Measurements from ENCODE around the gene IL20. TPM values are rescaled to one million over a fixed set of nuclear protein-coding genes. Genes with fewer than 3 reads are reported as not detected.
A peak's percentile ranks its signal among the peaks of the same experiment; 100 is the strongest.

The IL20 gene
- polyA plus RNA-seq, 2 of the 4 experiments (the other 2 are of a cell fraction), result 0.05 TPM; not detected in 1

DNA sequence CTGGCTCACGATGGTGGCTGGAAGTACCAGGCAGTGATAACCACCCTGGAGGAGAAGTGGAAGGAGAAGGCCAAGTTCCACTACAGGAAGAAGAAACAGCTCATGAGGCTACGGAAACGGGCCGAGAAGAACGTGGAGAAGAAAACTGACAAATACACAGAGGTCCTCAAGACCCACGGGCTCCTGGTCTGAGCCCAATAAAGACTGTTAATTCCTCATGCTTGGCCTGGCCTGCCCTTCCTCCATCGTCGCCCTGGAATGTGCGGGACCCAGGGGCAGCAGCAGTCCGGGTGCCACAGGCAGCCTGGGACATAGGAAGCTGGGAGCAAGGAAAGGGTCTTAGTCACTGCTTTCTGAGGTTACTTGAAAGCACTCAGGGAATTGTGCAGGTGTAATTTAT lies 42.6 kb downstream of the IL20 start:
- ChIA-PET CTCF (interaction anchor here (0.8 to 5.1 kb wide), 22 partner anchors 9 to 592 kb away, joined by 3 to 50 read pairs (median 6); partner anchors contain the start of genes DYRK3 and IL24), POLR2A (interaction anchor here (2.2 kb wide), 1 partner anchor 273 kb away, joined by 11 read pairs; the partner anchor contains the start of gene DYRK3)
- H3K9me3 ChIP-seq, result no peaks in the 10 kb centered on the region
- no peak overlapping the region for H3K4me3 ChIP-seq
- DNase-seq (ENCODE audit: low read depth in 1 of 2, low spot score in 1 of 2), result no peak
- no peak overlapping the region for H3K27ac ChIP-seq
- peaks cover 23% of the 10 kb centered on the region for H3K4me1 ChIP-seq
- no peak overlapping the region for H3K4me2 ChIP-seq
- FAIRE-seq, result no peak
- no peak for ATAC-seq
- TF ChIP-seq TP53 (CRISPR knock-in tag; IDR thresholded peaks at IDR 0.05), result no peak
- no peak for TF ChIP-seq TFCP2L1 (CRISPR knock-in tag; IDR thresholded peaks at IDR 0.05)
- TF ChIP-seq, protein P1, sequence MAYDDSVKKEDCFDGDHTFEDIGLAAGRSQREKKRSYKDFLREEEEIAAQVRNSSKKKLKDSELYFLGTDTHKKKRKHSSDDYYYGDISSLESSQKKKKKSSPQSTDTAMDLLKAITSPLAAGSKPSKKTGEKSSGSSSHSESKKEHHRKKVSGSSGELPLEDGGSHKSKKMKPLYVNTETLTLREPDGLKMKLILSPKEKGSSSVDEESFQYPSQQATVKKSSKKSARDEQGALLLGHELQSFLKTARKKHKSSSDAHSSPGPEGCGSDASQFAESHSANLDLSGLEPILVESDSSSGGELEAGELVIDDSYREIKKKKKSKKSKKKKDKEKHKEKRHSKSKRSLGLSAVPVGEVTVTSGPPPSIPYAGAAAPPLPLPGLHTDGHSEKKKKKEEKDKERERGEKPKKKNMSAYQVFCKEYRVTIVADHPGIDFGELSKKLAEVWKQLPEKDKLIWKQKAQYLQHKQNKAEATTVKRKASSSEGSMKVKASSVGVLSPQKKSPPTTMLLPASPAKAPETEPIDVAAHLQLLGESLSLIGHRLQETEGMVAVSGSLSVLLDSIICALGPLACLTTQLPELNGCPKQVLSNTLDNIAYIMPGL (CRISPR knock-in tag; IDR thresholded peaks at IDR 0.05; ENCODE audit: borderline replicate concordance), result no peak
- TF ChIP-seq HDAC2 (IDR thresholded peaks at IDR 0.05), result no peak
- no peak for TF ChIP-seq SMC3 (IDR thresholded peaks at IDR 0.05)
- TF ChIP-seq, protein P2, sequence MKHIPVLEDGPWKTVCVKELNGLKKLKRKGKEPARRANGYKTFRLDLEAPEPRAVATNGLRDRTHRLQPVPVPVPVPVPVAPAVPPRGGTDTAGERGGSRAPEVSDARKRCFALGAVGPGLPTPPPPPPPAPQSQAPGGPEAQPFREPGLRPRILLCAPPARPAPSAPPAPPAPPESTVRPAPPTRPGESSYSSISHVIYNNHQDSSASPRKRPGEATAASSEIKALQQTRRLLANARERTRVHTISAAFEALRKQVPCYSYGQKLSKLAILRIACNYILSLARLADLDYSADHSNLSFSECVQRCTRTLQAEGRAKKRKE (CRISPR knock-in tag; IDR thresholded peaks at IDR 0.05; ENCODE audit: low read depth), result no peak
- no peak for TF ChIP-seq RARB (CRISPR knock-in tag; IDR thresholded peaks at IDR 0.05)
- no peak for TF ChIP-seq RCOR1 (IDR thresholded peaks at IDR 0.05; ENCODE audit: low read depth, low read length)
- no peak for TF ChIP-seq GATA3 (IDR thresholded peaks at IDR 0.05; ENCODE audit: borderline replicate concordance)
- no peak for TF ChIP-seq PHF8 (IDR thresholded peaks at IDR 0.05; ENCODE audit: borderline replicate concordance, low read depth)
- no peak for TF ChIP-seq ZFP36 (IDR thresholded peaks at IDR 0.05; ENCODE audit: borderline replicate concordance, partially characterized antibody)
- no peak for TF ChIP-seq EHF (CRISPR knock-in tag; IDR thresholded peaks at IDR 0.05)
- TF ChIP-seq ZC3H11A (IDR thresholded peaks at IDR 0.05), result no peak
- WGBS (ENCODE audit: missing lambda C conversion rate), result 91% methylated on average over 10 of the region's 10 CpGs

DNA sequence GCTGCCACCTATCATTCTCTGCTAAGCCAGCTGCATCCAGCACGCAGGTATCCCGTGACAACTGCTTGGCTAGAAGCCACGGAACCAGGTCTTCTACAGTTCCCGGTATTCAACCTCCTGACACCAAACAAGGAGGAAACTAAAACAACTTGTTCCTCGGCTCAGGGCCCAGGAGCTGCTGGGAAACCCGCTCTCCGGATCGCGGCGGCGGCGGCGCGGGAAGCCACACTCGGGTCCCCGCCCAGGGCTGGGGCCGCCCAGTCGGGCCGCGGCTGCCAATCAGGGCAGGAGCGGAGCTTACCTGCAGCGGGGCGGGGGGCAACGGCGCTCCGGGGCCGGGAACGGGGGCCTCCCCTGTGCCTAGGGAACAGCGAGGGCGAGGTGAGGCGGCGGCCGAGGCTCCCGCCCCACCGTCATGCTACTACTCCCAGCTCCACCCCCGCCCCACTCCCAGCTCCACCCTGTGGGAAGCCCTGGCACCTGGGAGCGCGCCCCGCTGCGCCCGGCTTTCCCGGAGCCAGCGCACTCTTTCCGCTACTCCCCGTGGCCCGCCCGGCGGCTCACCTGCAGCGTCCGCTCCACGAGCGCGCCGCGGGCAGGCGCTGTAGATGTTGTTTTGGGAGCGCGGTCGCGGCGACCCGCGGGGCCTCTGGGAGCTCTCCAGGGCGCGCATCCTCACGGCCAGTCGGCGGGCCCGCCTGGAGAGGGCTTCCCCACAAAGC lies 43.9 kb downstream of the IL20 start:
- Histone ChIP-seq H3K4me3 (peak overlapping the region; percentile 63), H3K9me3 (no peaks in the 10 kb centered on the region), H3K27ac (peak overlapping the region; percentile 72 to 84), H3K4me2 (peak overlapping the region; percentile 91), H3K4me1 (peaks cover 23% of the 10 kb centered on the region)
- peak; percentile 68 to 83 for ATAC-seq
- TF ChIP-seq SREBF2 (IDR thresholded peaks at IDR 0.05) (no peak), JUN (IDR thresholded peaks at IDR 0.05) (0 out of 5 replicates have a peak, but pooled peaks of 1 of the 2 experiments have one; percentile 18), SMC3 (IDR thresholded peaks at IDR 0.05) (peak; percentile 43; the same call in 2 of the 3 replicates), CBX8 (IDR thresholded peaks at IDR 0.05) (no peak), HDAC2 (IDR thresholded peaks at IDR 0.05) (0 out of 2 replicates have a peak, but pooled peaks have one; percentile 25)
- TF ChIP-seq, protein P3, sequence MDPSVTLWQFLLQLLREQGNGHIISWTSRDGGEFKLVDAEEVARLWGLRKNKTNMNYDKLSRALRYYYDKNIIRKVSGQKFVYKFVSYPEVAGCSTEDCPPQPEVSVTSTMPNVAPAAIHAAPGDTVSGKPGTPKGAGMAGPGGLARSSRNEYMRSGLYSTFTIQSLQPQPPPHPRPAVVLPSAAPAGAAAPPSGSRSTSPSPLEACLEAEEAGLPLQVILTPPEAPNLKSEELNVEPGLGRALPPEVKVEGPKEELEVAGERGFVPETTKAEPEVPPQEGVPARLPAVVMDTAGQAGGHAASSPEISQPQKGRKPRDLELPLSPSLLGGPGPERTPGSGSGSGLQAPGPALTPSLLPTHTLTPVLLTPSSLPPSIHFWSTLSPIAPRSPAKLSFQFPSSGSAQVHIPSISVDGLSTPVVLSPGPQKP (IDR thresholded peaks at IDR 0.05; ENCODE audit: low read depth, low read length), result no peak
- no peak for FAIRE-seq
- POLR2A ChIA-PET, result interaction anchor here (0.7 to 2.2 kb wide), 3 partner anchors 18 to 274 kb away, joined by 4 to 11 read pairs (median 6); partner anchors contain the start of gene DYRK3
- CTCF ChIA-PET, result interaction anchor here (0.7 to 5.1 kb wide), 41 partner anchors 10 to 430 kb away, joined by 3 to 50 read pairs (median 4); partner anchors contain the start of genes DYRK3, EIF2D, FCMR and IL10
- peak; percentile 35 to 73 for DNase-seq (ENCODE audit: low read depth in 1 of 2, low spot score in 1 of 2)
- WGBS (ENCODE audit: missing lambda C conversion rate), result 4% methylated on average over 15 of the region's 69 CpGs

DNA sequence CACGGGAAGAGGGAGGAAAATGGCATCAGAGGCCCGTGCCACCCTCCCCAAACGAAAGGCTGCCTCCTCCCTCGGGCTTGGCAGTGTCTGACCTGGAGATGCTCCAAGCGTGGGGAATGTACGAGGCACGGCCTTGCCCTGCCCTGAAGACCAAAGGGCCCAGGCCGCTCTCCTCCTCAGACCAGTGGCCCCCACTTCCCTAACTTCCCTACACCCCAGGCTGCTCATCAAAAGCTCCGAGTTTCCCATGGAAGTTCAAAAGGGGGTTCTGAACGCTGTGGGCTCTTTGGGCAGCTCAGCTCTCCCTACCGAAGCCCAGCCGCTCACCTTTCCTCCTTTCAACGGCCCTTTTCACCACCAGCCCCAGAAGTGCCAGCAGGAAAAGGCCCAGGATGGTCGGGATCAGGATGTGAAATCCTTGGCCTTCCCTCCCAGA lies 44.5 kb downstream of the IL20 start:
- peak overlapping the region; percentile 63 for H3K4me3 ChIP-seq
- POLR2A ChIA-PET, result interaction anchor here (1.0 to 2.2 kb wide), 2 partner anchors 19 to 275 kb away, joined by 6 to 11 read pairs; partner anchors contain the start of gene DYRK3
- CTCF ChIA-PET, result interaction anchor here (0.7 to 5.1 kb wide), 31 partner anchors 9 to 430 kb away, joined by 3 to 50 read pairs (median 4); partner anchors contain the start of genes DYRK3, EIF2D, FCMR and IL10
- peak overlapping the region; percentile 91 for H3K4me2 ChIP-seq
- peaks cover 19% of the 10 kb centered on the region for H3K4me1 ChIP-seq
- DNase-seq (ENCODE audit: low read depth in 1 of 2, low spot score in 1 of 2) (no peak), FAIRE-seq (no peak), ATAC-seq (peak in 1 of 2 experiments; percentile 28; a peak in 4 of 6 replicates)
- TF ChIP-seq, protein P2 (CRISPR knock-in tag; IDR thresholded peaks at IDR 0.05; ENCODE audit: low read depth), result no peak
- TF ChIP-seq ZFP36 (IDR thresholded peaks at IDR 0.05; ENCODE audit: borderline replicate concordance, partially characterized antibody) (no peak), PHF8 (IDR thresholded peaks at IDR 0.05; ENCODE audit: borderline replicate concordance, low read depth) (no peak), ESRRA (IDR thresholded peaks at IDR 0.05; ENCODE audit: borderline replicate concordance, low read length) (no peak), EHF (CRISPR knock-in tag; IDR thresholded peaks at IDR 0.05) (no peak), MAZ (IDR thresholded peaks at IDR 0.05; ENCODE audit: borderline replicate concordance, low read depth, low read length) (no peak), EHMT2 (IDR thresholded peaks at IDR 0.05; ENCODE audit: low read depth) (no peak), RCOR1 (IDR thresholded peaks at IDR 0.05; ENCODE audit: low read depth, low read length) (no peak), RNF2 (IDR thresholded peaks at IDR 0.05; ENCODE audit: borderline replicate concordance, low read depth) (no peak), FOSB (CRISPR knock-in tag; IDR thresholded peaks at IDR 0.05) (no peak), RARB (CRISPR knock-in tag; IDR thresholded peaks at IDR 0.05) (no peak)
- TF ChIP-seq, protein P4, sequence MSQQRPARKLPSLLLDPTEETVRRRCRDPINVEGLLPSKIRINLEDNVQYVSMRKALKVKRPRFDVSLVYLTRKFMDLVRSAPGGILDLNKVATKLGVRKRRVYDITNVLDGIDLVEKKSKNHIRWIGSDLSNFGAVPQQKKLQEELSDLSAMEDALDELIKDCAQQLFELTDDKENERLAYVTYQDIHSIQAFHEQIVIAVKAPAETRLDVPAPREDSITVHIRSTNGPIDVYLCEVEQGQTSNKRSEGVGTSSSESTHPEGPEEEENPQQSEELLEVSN (IDR thresholded peaks at IDR 0.05; ENCODE audit: borderline replicate concordance, low read depth), result no peak
- WGBS (ENCODE audit: missing lambda C conversion rate), result 41% methylated on average over 14 of the region's 14 CpGs
- H3K27ac ChIP-seq, result peak overlapping the region; percentile 72 to 84
- H3K9me3 ChIP-seq, result no peaks in the 10 kb centered on the region
